GM10847 (cell line): ENCODE results near the gene ACAP1.

Experiments used
- POLR2A ChIP-seq: IDR thresholded peaks from 2 replicates; pipeline ENCODE4 v1.6.1; 2011; ENCODE audit not compliant: insufficient read length; ENCODE audit errors: extremely low read depth

Gene ACAP1

GRCh38 chr17:7336240-7337175, at the start of gene ACAP1:
Gene ACAP1 (plus strand): TSS chr17:7336529. CDS start chr17:7336735, 206 bp downstream.
- TF ChIP-seq POLR2A: peak; percentile 25

GRCh38 chr17:7289256-7290032, 46.9 kb upstream of the ACAP1 start:
- no peak for TF ChIP-seq POLR2A

GRCh38 chr17:7290166-7290565, 46.2 kb upstream of the ACAP1 start:
- TF ChIP-seq POLR2A: no peak

- no peak for TF ChIP-seq POLR2A
These were observed 45.6 kb upstream of the ACAP1 start for GRCh38 chr17:7290685-7291084.

GRCh38 chr17:7292194-7292593, 44.1 kb upstream of the ACAP1 start:
- no peak for TF ChIP-seq POLR2A

GRCh38 chr17:7292729-7293128, 43.6 kb upstream of the ACAP1 start:
- TF ChIP-seq POLR2A: no peak

GRCh38 chr17:7293159-7293558, 43.2 kb upstream of the ACAP1 start:
- no peak for TF ChIP-seq POLR2A

GRCh38 chr17:7293816-7294613, 42.3 kb upstream of the ACAP1 start:
- no peak for TF ChIP-seq POLR2A

- TF ChIP-seq POLR2A: no peak
These were observed 41.6 kb upstream of the ACAP1 start, which contains the start of gene YBX2 for GRCh38 chr17:7294614-7295153. Gene YBX2 (minus strand): TSS chr17:7294639. CDS start chr17:7294500, 139 bp downstream.

- no peak for TF ChIP-seq POLR2A
These were observed 40.8 kb upstream of the ACAP1 start for GRCh38 chr17:7295230-7296180.

- TF ChIP-seq POLR2A: no peak
These were observed 40.0 kb upstream of the ACAP1 start for GRCh38 chr17:7296189-7296861.

GRCh38 chr17:7304179-7304578, 32.1 kb upstream of the ACAP1 start:
- no peak for TF ChIP-seq POLR2A
